Coronary artery (tissue), 2 donors: Measurements from ENCODE around the gene PFKFB2.

Source experiments
- DNase-seq: peaks from one replicate; pipeline ENCODE4 v3.0.0-alpha.2; 2017; ENCODE audit warnings: low spot score
- H3K27ac ChIP-seq, 2 donors: fragments of 200-600 bp; sonication (generic); one replicate each; pipeline ENCODE4 v1.5.1; 2016 to 2019
- H3K4me3 ChIP-seq: fragments of 200-600 bp; sonication (generic); 2 replicates; pipeline ENCODE4 v1.5.1; 2016; ENCODE audit warnings: mild to moderate bottlenecking, moderate library complexity
- CTCF ChIP-seq: fragments of 200-600 bp; sonication (generic); IDR thresholded peaks from one replicate; pipeline ENCODE4 v1.5.1; 2019; ENCODE audit warnings: antibody characterized with exemption

The PFKFB2 gene

GRCh38 chr1:207079706-207080241, 26.7 kb downstream of the PFKFB2 start:
- no peak for DNase-seq
- Histone ChIP-seq H3K27ac (no peak overlapping the region), H3K4me3 (no peak overlapping the region)
- TF ChIP-seq CTCF: no peak

- TF ChIP-seq CTCF: no peak
- Histone ChIP-seq H3K4me3 (no peak overlapping the region), H3K27ac (no peak overlapping the region)
- DNase-seq: no peak
Measured at GRCh38 chr1:207081088-207081487, 28.0 kb downstream of the PFKFB2 start.

- no peak for DNase-seq
- TF ChIP-seq CTCF: no peak
- Histone ChIP-seq H3K4me3 (no peak overlapping the region), H3K27ac (no peak overlapping the region)
Measured at GRCh38 chr1:207081806-207082205, 28.7 kb downstream of the PFKFB2 start.

GRCh38 chr1:207084232-207084631, 31.2 kb downstream of the PFKFB2 start:
- Histone ChIP-seq H3K27ac (no peak overlapping the region), H3K4me3 (no peak overlapping the region)
- no peak for TF ChIP-seq CTCF
- no peak for DNase-seq

- no peak for DNase-seq
- peak; percentile 32 for TF ChIP-seq CTCF
- Histone ChIP-seq H3K27ac (no peak overlapping the region), H3K4me3 (no peak overlapping the region)
Measured at GRCh38 chr1:207084701-207085180, 31.7 kb downstream of the PFKFB2 start.

GRCh38 chr1:207085887-207086286, 32.8 kb downstream of the PFKFB2 start:
- H3K27ac ChIP-seq: no peak overlapping the region
- TF ChIP-seq CTCF: no peak
- H3K4me3 ChIP-seq: no peak overlapping the region
- no peak for DNase-seq

GRCh38 chr1:207088161-207088560, 35.1 kb downstream of the PFKFB2 start:
- TF ChIP-seq CTCF: no peak
- no peak for DNase-seq
- no peak overlapping the region for H3K27ac ChIP-seq
- H3K4me3 ChIP-seq: no peak overlapping the region
